ENCODE data around the gene IGSF11. TPM values are rescaled to one million over a fixed set of nuclear protein-coding genes. Genes with fewer than 3 reads are reported as not detected.

IGSF11 gene
- total and polyA plus RNA-seq, 9 of the 15 experiments (the other 6 are each of a cell fraction or from before 2014, with no cell fraction given), result 1.2 to 2.8 (median 1.7) TPM

GRCh38 chr3:118927449-118927848 is 107.2 kb downstream of the IGSF11 start:
- 35% methylated on average over 6 of the region's 6 CpGs for WGBS (ENCODE audit: insufficient coverage, low coverage, missing lambda C conversion rate)
- intact Hi-C loops (cut with micrococcal nuclease) (no loop called here), in situ Hi-C loops (cut with MboI) (no loop called here)
- ChIA-PET POLR2A (no interaction called here), CTCF (ENCODE audit: low intra/inter-chr PET ratio) (no interaction called here)
- no peak overlapping the region for H3K4me3 ChIP-seq
- no peaks in the 10 kb centered on the region for H4K20me1 ChIP-seq (replicated peaks; ENCODE audit: control insufficient read depth, insufficient read depth, low read length)
- H2AFZ ChIP-seq (ENCODE audit: low read depth, low read length), result no peak overlapping the region
- H3K36me3 ChIP-seq (ENCODE audit: control insufficient read depth, insufficient read depth, low read length), result no peaks in the 10 kb centered on the region
- H3K79me2 ChIP-seq (ENCODE audit: control insufficient read depth, insufficient read depth, low read length), result no peaks in the 10 kb centered on the region
- no peak overlapping the region for H3K27ac ChIP-seq (ENCODE audit: extremely low read depth, low read depth, low read length)
- no peak overlapping the region for H3K9ac ChIP-seq (ENCODE audit: insufficient read depth in 1 of 2, low read depth in 2 of 2, low read length in 2 of 2)
- no peaks in the 10 kb centered on the region for H3K27me3 ChIP-seq (ENCODE audit: control insufficient read depth in 2 of 2, insufficient read depth in 2 of 2, low read length in 2 of 2)
- no peaks in the 10 kb centered on the region for H3K9me3 ChIP-seq (replicated peaks; ENCODE audit: control insufficient read depth, insufficient read depth, low read depth, low read length)
- H3K4me2 ChIP-seq (ENCODE audit: insufficient read depth, low read length), result no peak overlapping the region
- no peaks in the 10 kb centered on the region for H3K9me1 ChIP-seq (ENCODE audit: control insufficient read depth, insufficient read depth, low read length)
- ATAC-seq (no peak), DNase-seq (ENCODE audit: extremely low read depth in 1 of 4, low spot score in 3 of 4) (no peak), FAIRE-seq (no peak)
- TF ChIP-seq HMG20B (CRISPR knock-in tag; IDR thresholded peaks at IDR 0.05) (no peak), ESRRA (IDR thresholded peaks at IDR 0.05; ENCODE audit: borderline replicate concordance, low read depth) (no peak), MEF2A (IDR thresholded peaks at IDR 0.05; ENCODE audit: control insufficient read depth, low read depth, low read length) (no peak), MEF2D (tag; conservative IDR thresholded peaks at IDR 0.05; ENCODE audit: low read depth) (no peak), HDAC8 (tag; IDR thresholded peaks at IDR 0.05) (no peak), KAT2B (IDR thresholded peaks at IDR 0.05; ENCODE audit: low read depth, low read length) (no peak), STAT6 (CRISPR knock-in tag; IDR thresholded peaks at IDR 0.05) (no peak), RBM39 (optimal IDR thresholded peaks at IDR 0.05; ENCODE audit: low read depth, low read length) (no peak), MAFF (IDR thresholded peaks at IDR 0.05; ENCODE audit: low read length) (no peak), CHCHD3 (CRISPR knock-in tag; IDR thresholded peaks at IDR 0.05) (no peak), GABPA (tag; conservative IDR thresholded peaks at IDR 0.05; ENCODE audit: low read depth) (no peak), ZBTB8A (IDR thresholded peaks at IDR 0.05; ENCODE audit: partially characterized antibody) (no peak), MCM2 (IDR thresholded peaks at IDR 0.05; ENCODE audit: low read depth) (no peak), ZNF644 (tag; IDR thresholded peaks at IDR 0.05; ENCODE audit: low read depth) (no peak), ZNF175 (CRISPR knock-in tag; IDR thresholded peaks at IDR 0.05; ENCODE audit: low read depth) (no peak), NCOA1 (IDR thresholded peaks at IDR 0.05; ENCODE audit: low read depth) (no peak), IFI16 (CRISPR knock-in tag; IDR thresholded peaks at IDR 0.05) (no peak)
- TF ChIP-seq, protein P1, sequence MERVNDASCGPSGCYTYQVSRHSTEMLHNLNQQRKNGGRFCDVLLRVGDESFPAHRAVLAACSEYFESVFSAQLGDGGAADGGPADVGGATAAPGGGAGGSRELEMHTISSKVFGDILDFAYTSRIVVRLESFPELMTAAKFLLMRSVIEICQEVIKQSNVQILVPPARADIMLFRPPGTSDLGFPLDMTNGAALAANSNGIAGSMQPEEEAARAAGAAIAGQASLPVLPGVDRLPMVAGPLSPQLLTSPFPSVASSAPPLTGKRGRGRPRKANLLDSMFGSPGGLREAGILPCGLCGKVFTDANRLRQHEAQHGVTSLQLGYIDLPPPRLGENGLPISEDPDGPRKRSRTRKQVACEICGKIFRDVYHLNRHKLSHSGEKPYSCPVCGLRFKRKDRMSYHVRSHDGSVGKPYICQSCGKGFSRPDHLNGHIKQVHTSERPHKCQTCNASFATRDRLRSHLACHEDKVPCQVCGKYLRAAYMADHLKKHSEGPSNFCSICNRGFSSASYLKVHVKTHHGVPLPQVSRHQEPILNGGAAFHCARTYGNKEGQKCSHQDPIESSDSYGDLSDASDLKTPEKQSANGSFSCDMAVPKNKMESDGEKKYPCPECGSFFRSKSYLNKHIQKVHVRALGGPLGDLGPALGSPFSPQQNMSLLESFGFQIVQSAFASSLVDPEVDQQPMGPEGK (CRISPR knock-in tag; IDR thresholded peaks at IDR 0.05; ENCODE audit: borderline replicate concordance), result no peak
- no TSS peak for BruUV-seq (replicated peaks)
- no peaks in the 10 kb centered on the region for H3K4me1 ChIP-seq (replicated peaks in 1 of 2; ENCODE audit: control insufficient read depth in 2 of 2, insufficient read depth in 2 of 2, low read length in 2 of 2)
